ENCODE measurements around the gene GGA2.
A peak's percentile ranks its signal among the peaks of the same experiment; 100 is the strongest.

GGA2 gene

GRCh38 chr16:23508589-23509440 is 1.5 kb downstream of the GGA2 start:
- H3K4me3 ChIP-seq (ENCODE audit: low read depth, low read length), result peak overlapping the region; percentile 95
- TF ChIP-seq MYC (IDR thresholded peaks at IDR 0.05; ENCODE audit: low read depth, low read length), result no peak
- TF ChIP-seq CTCF (IDR thresholded peaks at IDR 0.05; ENCODE audit: low read depth, low read length), result no peak
- DNase-seq (ENCODE audit: low read depth), result peak; percentile 38

GRCh38 chr16:23506606-23506994 is 3.7 kb downstream of the GGA2 start:
- no peak overlapping the region for H3K4me3 ChIP-seq (ENCODE audit: low read depth, low read length)
- no peak for DNase-seq (ENCODE audit: low read depth)
- TF ChIP-seq POLR2A (IDR thresholded peaks at IDR 0.05; ENCODE audit: extremely low read depth, insufficient read length), result no peak
- no peak for TF ChIP-seq CTCF (IDR thresholded peaks at IDR 0.05; ENCODE audit: low read depth, low read length)
- TF ChIP-seq MYC (IDR thresholded peaks at IDR 0.05; ENCODE audit: low read depth, low read length), result no peak
- TF ChIP-seq MAX (IDR thresholded peaks at IDR 0.05; ENCODE audit: low read depth, low read length), result no peak

- peak; percentile 30 for DNase-seq (ENCODE audit: low read depth)
- TF ChIP-seq MAX (IDR thresholded peaks at IDR 0.05; ENCODE audit: low read depth, low read length) (no peak), CTCF (IDR thresholded peaks at IDR 0.05; ENCODE audit: low read depth, low read length) (no peak), POLR2A (IDR thresholded peaks at IDR 0.05; ENCODE audit: extremely low read depth, insufficient read length) (no peak), MYC (IDR thresholded peaks at IDR 0.05; ENCODE audit: low read depth, low read length) (no peak)
- peak overlapping the region; percentile 9 for H3K4me3 ChIP-seq (ENCODE audit: low read depth, low read length)
Observed at GRCh38 chr16:23505671-23506605, 4.4 kb downstream of the GGA2 start.

GRCh38 chr16:23505180-23505665 is 5.1 kb downstream of the GGA2 start:
- TF ChIP-seq CTCF (IDR thresholded peaks at IDR 0.05; ENCODE audit: low read depth, low read length), result no peak
- TF ChIP-seq POLR2A (IDR thresholded peaks at IDR 0.05; ENCODE audit: extremely low read depth, insufficient read length), result no peak
- TF ChIP-seq MAX (IDR thresholded peaks at IDR 0.05; ENCODE audit: low read depth, low read length), result no peak
- no peak for TF ChIP-seq MYC (IDR thresholded peaks at IDR 0.05; ENCODE audit: low read depth, low read length)
- DNase-seq (ENCODE audit: low read depth), result no peak
- no peak overlapping the region for H3K4me3 ChIP-seq (ENCODE audit: low read depth, low read length)

- no peak overlapping the region for H3K4me3 ChIP-seq (ENCODE audit: low read depth, low read length)
- TF ChIP-seq CTCF (IDR thresholded peaks at IDR 0.05; ENCODE audit: low read depth, low read length) (peak; percentile 3), MYC (IDR thresholded peaks at IDR 0.05; ENCODE audit: low read depth, low read length) (peak; percentile 19; the same call in 1 of the 2 replicates), POLR2A (IDR thresholded peaks at IDR 0.05; ENCODE audit: extremely low read depth, insufficient read length) (no peak), MAX (IDR thresholded peaks at IDR 0.05; ENCODE audit: low read depth, low read length) (peak; percentile 61)
- peak; percentile 88 for DNase-seq (ENCODE audit: low read depth)
Observed at GRCh38 chr16:23504453-23505179, 5.7 kb downstream of the GGA2 start.

All from NB4 (cell line).